H1 (cell line): Measurements from ENCODE around the gene PRMT9. TPM values are rescaled to one million over a fixed set of nuclear protein-coding genes. Genes with fewer than 3 reads are reported as not detected.

ENCODE experiments used
- CTCF ChIA-PET: fragments of 300-600 bp; sonication (Branson Sonifier 250); formaldehyde crosslinking; loops from one replicate; lab custom pipeline; 2021; ENCODE audit not compliant: partially characterized antibody; lab: Charles Lee
- POLR2A ChIA-PET: fragments of 300-600 bp; sonication (Branson Sonifier 250); formaldehyde crosslinking; loops from one replicate; lab custom pipeline; 2021; ENCODE audit warnings: inconsistent platforms; ENCODE audit not compliant: partially characterized antibody; lab: Charles Lee
- DNase-seq, 2 experiments: peaks; one replicate each; pipeline versions ENCODE4 v3.0.0 to v3.0.0-alpha.2; 2010 to 2022; ENCODE audit warnings: low spot score in 2 of 2, low read depth in 1 of 2, mixed read lengths in 1 of 2
- FAIRE-seq: peaks from 2 replicates; lab custom pipeline; 2011; peaks lifted over from hg19 to GRCh38; lab: Jason Lieb, UNC
- H2AFZ ChIP-seq: 2 replicates; pipeline ENCODE4 v1.8.1; 2012; ENCODE audit warnings: low read length, inconsistent platforms
- H2AK5ac ChIP-seq: 2 replicates; pipeline ENCODE4 v1.6.1; 2013; ENCODE audit warnings: low read depth, low read length
- H2BK120ac ChIP-seq: replicated peaks from 2 replicates; pipeline ENCODE3; 2013; ENCODE audit warnings: low read depth, low read length, inconsistent platforms
- H2BK12ac ChIP-seq: 2 replicates; pipeline ENCODE4 v1.6.1; 2013; ENCODE audit warnings: low read depth, low read length
- H2BK15ac ChIP-seq: 2 replicates; pipeline ENCODE4 v1.6.1; 2013; ENCODE audit warnings: low read length
- H2BK20ac ChIP-seq: 2 replicates; pipeline ENCODE4 v1.6.1; 2013; ENCODE audit warnings: low read length
- H2BK5ac ChIP-seq: 2 replicates; pipeline ENCODE4 v1.6.1; 2013; ENCODE audit warnings: low read depth, low read length
- H3K14ac ChIP-seq: 2 replicates; pipeline ENCODE4 v1.6.1; 2013; ENCODE audit warnings: inconsistent platforms; ENCODE audit not compliant: insufficient read length
- H3K18ac ChIP-seq: 2 replicates; pipeline ENCODE4 v1.6.1; 2013; ENCODE audit warnings: low read length; ENCODE audit errors: extremely low read depth
- H3K23ac ChIP-seq: 2 replicates; pipeline ENCODE4 v1.6.1; 2013; ENCODE audit warnings: inconsistent platforms; ENCODE audit not compliant: insufficient read length
- H3K23me2 ChIP-seq: 2 replicates; pipeline ENCODE4 v1.6.1; 2013; ENCODE audit warnings: low read depth, low read length
- H3K27ac ChIP-seq: 2 replicates; pipeline ENCODE4 v1.6.1; 2011; ENCODE audit warnings: low read depth, low read length, inconsistent platforms
- H3K27me3 ChIP-seq, 4 experiments: replicated peaks in 1 of 4; 1 replicate in 1 of 4; 2 replicates in 3 of 4; pipeline versions ENCODE4 v1.6.1 to v1.8.1; 2011 to 2013; ENCODE audit warnings: low read length in 3 of 4, mild to moderate bottlenecking in 3 of 4, inconsistent platforms in 2 of 4, mixed read lengths in 2 of 4, moderate library complexity in 1 of 4; ENCODE audit not compliant: control insufficient read depth in 3 of 4, insufficient read depth in 3 of 4; ENCODE audit errors: extremely low read depth in 1 of 4
- H3K36me3 ChIP-seq, 4 experiments: 2 replicates each; pipeline versions ENCODE4 v1.6.1 to v1.8.1; 2011 to 2013; ENCODE audit warnings: mild to moderate bottlenecking in 4 of 4, low read length in 3 of 4, moderate library complexity in 2 of 4, control low read depth in 1 of 4, inconsistent platforms in 1 of 4; ENCODE audit not compliant: insufficient read depth in 4 of 4, control insufficient read depth in 2 of 4
- H3K4ac ChIP-seq: replicated peaks from 2 replicates; pipeline ENCODE3; 2013; ENCODE audit warnings: low read length, low read depth, mixed read lengths, inconsistent platforms; ENCODE audit not compliant: insufficient read length
- H3K4me1 ChIP-seq, 4 experiments: replicated peaks in 1 of 4; 1 replicate in 1 of 4; 2 replicates in 3 of 4; pipeline versions ENCODE4 v1.6.1 to v1.8.1; 2011 to 2013; ENCODE audit warnings: low read length in 3 of 4, inconsistent platforms in 2 of 4, mixed read lengths in 1 of 4; ENCODE audit not compliant: insufficient read depth in 4 of 4, control insufficient read depth in 3 of 4
- H3K4me2 ChIP-seq, 2 experiments: 2 replicates each; pipeline versions ENCODE4 v1.6.1 to v1.8.1; 2011 to 2013; ENCODE audit warnings: low read depth in 2 of 2, low read length in 2 of 2, control low read depth in 1 of 2, inconsistent platforms in 1 of 2, mild to moderate bottlenecking in 1 of 2; ENCODE audit not compliant: insufficient read depth in 1 of 2
- H3K4me3 ChIP-seq, 4 experiments: fragments of 200-600, 300-600 bp in 1 of 4; sonication (generic), shearing (Covaris generic), sonication (Bioruptor Twin) in 1 of 4; 2 replicates each; pipeline versions ENCODE4 v1.5.1 to v1.8.1; 2011 to 2016; ENCODE audit warnings: low read length in 4 of 4, low read depth in 3 of 4, control low read depth in 2 of 4, inconsistent platforms in 2 of 4, mild to moderate bottlenecking in 2 of 4, mixed read lengths in 1 of 4, moderate library complexity in 1 of 4; ENCODE audit not compliant: insufficient read depth in 2 of 4; ENCODE audit errors: extremely low read depth in 1 of 4
- H3K56ac ChIP-seq: replicated peaks from 2 replicates; pipeline ENCODE3; 2013; ENCODE audit warnings: low read depth, mild to moderate bottlenecking, mixed read lengths, low read length, inconsistent platforms; ENCODE audit not compliant: insufficient read length
- H3K79me1 ChIP-seq: 2 replicates; pipeline ENCODE4 v1.6.1; 2013; ENCODE audit warnings: low read depth, low read length, control low read depth
- H3K79me2 ChIP-seq, 2 experiments: 2 replicates each; pipeline versions ENCODE4 v1.6.1 to v1.8.1; 2012 to 2013; ENCODE audit warnings: low read length in 2 of 2, mild to moderate bottlenecking in 2 of 2, inconsistent platforms in 1 of 2; ENCODE audit not compliant: insufficient read depth in 2 of 2, control insufficient read depth in 1 of 2
- H3K9ac ChIP-seq, 4 experiments: replicated peaks in 1 of 4; 1 replicate in 1 of 4; 2 replicates in 3 of 4; pipeline versions ENCODE4 v1.6.1 to v1.8.1; 2011 to 2013; ENCODE audit warnings: low read depth in 3 of 4, low read length in 3 of 4, control low read depth in 2 of 4, mild to moderate bottlenecking in 2 of 4, moderate library complexity in 2 of 4, inconsistent platforms in 1 of 4; ENCODE audit errors: extremely low read depth in 1 of 4
- H3K9me3 ChIP-seq, 2 experiments: 2 replicates each; pipeline versions ENCODE4 v1.6.1 to v1.8.1; 2012 to 2013; ENCODE audit warnings: mild to moderate bottlenecking in 2 of 2, moderate library complexity in 2 of 2, control low read depth in 1 of 2, inconsistent platforms in 1 of 2, low read depth in 1 of 2, low read length in 1 of 2, mixed read lengths in 1 of 2; ENCODE audit not compliant: insufficient read depth in 2 of 2
- H4K20me1 ChIP-seq, 2 experiments: replicated peaks in 1 of 2; 2 replicates each; pipeline versions ENCODE3 to v1.8.1; 2011 to 2013; ENCODE audit warnings: inconsistent platforms in 2 of 2, low read length in 2 of 2, mild to moderate bottlenecking in 1 of 2; ENCODE audit not compliant: insufficient read depth in 2 of 2, control insufficient read depth in 1 of 2
- H4K5ac ChIP-seq: 2 replicates; pipeline ENCODE4 v1.6.1; 2013; ENCODE audit warnings: low read length, low read depth, mixed read lengths, inconsistent platforms; ENCODE audit not compliant: insufficient read length
- H4K8ac ChIP-seq: 2 replicates; pipeline ENCODE4 v1.8.0; 2013; ENCODE audit warnings: mild to moderate bottlenecking, moderate library complexity, low read length, inconsistent platforms; ENCODE audit not compliant: insufficient read depth; ENCODE audit errors: extremely low read depth
- H4K91ac ChIP-seq: replicated peaks from 2 replicates; pipeline ENCODE3; 2013; ENCODE audit warnings: low read length, mixed read lengths, inconsistent platforms; ENCODE audit not compliant: insufficient read length
- CHD1 ChIP-seq: IDR thresholded peaks from 2 replicates; pipeline ENCODE4 v1.6.1; 2012; ENCODE audit warnings: low read depth, low read length, improper control_type of control experiment
- JUND ChIP-seq: IDR thresholded peaks from 2 replicates; pipeline ENCODE4 v1.6.1; 2011; ENCODE audit warnings: mild to moderate bottlenecking, improper control_type of control experiment, low read length
- KDM4A ChIP-seq: IDR thresholded peaks from one replicate; pipeline ENCODE4 v1.7.1; 2012; ENCODE audit warnings: low read depth, mild to moderate bottlenecking, moderate library complexity, low read length, inconsistent platforms; ENCODE audit not compliant: severe bottlenecking
- RAD21 ChIP-seq, 2 experiments: IDR thresholded peaks in 1 of 2; conservative IDR thresholded peaks in 1 of 2; 2 replicates each; pipeline ENCODE4 v1.6.1; 2011; ENCODE audit warnings: low read depth in 2 of 2, low read length in 2 of 2, improper control_type of control experiment in 1 of 2, inconsistent platforms in 1 of 2, mild to moderate bottlenecking in 1 of 2, moderate library complexity in 1 of 2
- SIRT6 ChIP-seq: IDR thresholded peaks from one replicate; pipeline ENCODE4 v1.7.1; 2012; ENCODE audit warnings: low read length, inconsistent platforms
- SP2 ChIP-seq: IDR thresholded peaks from 2 replicates; pipeline ENCODE4 v1.6.1; 2012; ENCODE audit warnings: mild to moderate bottlenecking, low read length, inconsistent platforms
- WGBS, 2 experiments: shearing (Covaris generic) in 1 of 2; methylation state at CpG; one replicate each; pipeline versions ENCODE4 v1.1.6 to v1.1.7; 2013 to 2015; ENCODE audit warnings: low lambda C conversion rate in 2 of 2, mixed read lengths in 2 of 2, inconsistent platforms in 1 of 2, low coverage in 1 of 2, missing lambda C conversion rate in 1 of 2; ENCODE audit not compliant: insufficient replicate concordance in 2 of 2, insufficient coverage in 1 of 2, insufficient read length in 1 of 2; ENCODE audit errors: extremely low coverage in 1 of 2, missing lambda C conversion rate in 1 of 2; 5-methylcytosine and 5-hydroxymethylcytosine counted together
- polyA plus RNA-seq, 7 experiments: library from polyadenylated mRNA; depleted of rRNA in 3 of 7; stranded (reverse) in 5 of 7; unstranded in 2 of 7; fragments of >200 nt in 5 of 7; fragments of 200-250 nt in 2 of 7; gene quantifications; 1 replicate in 5 of 7; 2 replicates in 1 of 7; 4 replicates in 1 of 7; pipeline versions ENCODE4 v1.2.1 to v1.2.3, GENCODE V29; 2011 to 2013; ENCODE audit warnings: missing spikeins in 2 of 7, mixed read lengths in 2 of 7
- total RNA-seq: library from RNA; stranded (reverse); fragmentation: NEBNext Ultra II Directional; extraction: Animal tissue kit (Norgen Biotek cat#: 25700); gene quantifications from 2 replicates; pipeline ENCODE4 v1.2.1, GENCODE V29; 2021

The PRMT9 gene
- total and polyA plus RNA-seq, 2 of the 8 experiments (the other 6 are each of a cell fraction or from before 2014, with no cell fraction given) = 3.8 to 9.6 TPM

- H3K27me3 ChIP-seq = no peaks in the 10 kb centered on the region
- H3K79me2 ChIP-seq = no peaks in the 10 kb centered on the region
- ChIA-PET CTCF (interaction anchor here (0.9 to 10.2 kb wide), 10 partner anchors 21 to 499 kb away, joined by 3 to 93 read pairs (median 4); partner anchors contain the start of gene TMEM184C), POLR2A (no interaction called here)
- no peaks in the 10 kb centered on the region for H3K36me3 ChIP-seq
- no peaks in the 10 kb centered on the region for H3K9me3 ChIP-seq
- H3K4me2 ChIP-seq = no peak overlapping the region
- no peak overlapping the region for H3K23ac ChIP-seq
- no peak for FAIRE-seq
- peaks cover 0 to 3% (median 0%) of the 10 kb centered on the region in 4 experiments; a peak in 1 of 7 replicates for H3K4me1 ChIP-seq
- no peak overlapping the region for H3K27ac ChIP-seq
- H3K4ac ChIP-seq = no peak overlapping the region
- no peak overlapping the region for H4K5ac ChIP-seq
- no peak overlapping the region for H3K4me3 ChIP-seq
- no peak overlapping the region for H3K18ac ChIP-seq
- TF ChIP-seq SIRT6 (no peak), CHD1 (no peak), JUND (no peak), SP2 (no peak), KDM4A (no peak), RAD21 (IDR thresholded peaks at IDR 0.05 in 1 of 2, conservative IDR thresholded peaks at IDR 0.05 in 1 of 2; ENCODE audit: low read depth in 2 of 2, low read length in 2 of 2) (peak; percentile 26 to 35)
- DNase-seq = no peak
- no peak overlapping the region for H4K8ac ChIP-seq
- H2BK12ac ChIP-seq = no peak overlapping the region
- no peaks in the 10 kb centered on the region for H4K20me1 ChIP-seq
- no peak overlapping the region for H4K91ac ChIP-seq
- no peak overlapping the region for H2BK120ac ChIP-seq
- H3K9ac ChIP-seq = no peak overlapping the region
- no peaks in the 10 kb centered on the region for H3K23me2 ChIP-seq
- no peak overlapping the region for H2BK15ac ChIP-seq
- H2AK5ac ChIP-seq = no peak overlapping the region
- H2AFZ ChIP-seq = no peak overlapping the region
- H2BK20ac ChIP-seq = no peak overlapping the region
- no peaks in the 10 kb centered on the region for H3K79me1 ChIP-seq
- no peak overlapping the region for H3K14ac ChIP-seq
- WGBS, 2 experiments = 95% methylated on average over 1 of the region's 1 CpG; no CpG with 5 or more reads in 1 of the 2 experiments
- H3K56ac ChIP-seq = no peak overlapping the region
- no peak overlapping the region for H2BK5ac ChIP-seq
These were observed 87.6 kb downstream of the PRMT9 start for GRCh38 chr4:147596377-147596776.
